ENCODE data around the gene WNT9A. TPM values are rescaled to one million over a fixed set of nuclear protein-coding genes. Genes with fewer than 3 reads are reported as not detected.

The WNT9A gene
- polyA plus RNA-seq, 1 of the 3 experiments (the other 2 are of a cell fraction) = 0.31 TPM

DNA sequence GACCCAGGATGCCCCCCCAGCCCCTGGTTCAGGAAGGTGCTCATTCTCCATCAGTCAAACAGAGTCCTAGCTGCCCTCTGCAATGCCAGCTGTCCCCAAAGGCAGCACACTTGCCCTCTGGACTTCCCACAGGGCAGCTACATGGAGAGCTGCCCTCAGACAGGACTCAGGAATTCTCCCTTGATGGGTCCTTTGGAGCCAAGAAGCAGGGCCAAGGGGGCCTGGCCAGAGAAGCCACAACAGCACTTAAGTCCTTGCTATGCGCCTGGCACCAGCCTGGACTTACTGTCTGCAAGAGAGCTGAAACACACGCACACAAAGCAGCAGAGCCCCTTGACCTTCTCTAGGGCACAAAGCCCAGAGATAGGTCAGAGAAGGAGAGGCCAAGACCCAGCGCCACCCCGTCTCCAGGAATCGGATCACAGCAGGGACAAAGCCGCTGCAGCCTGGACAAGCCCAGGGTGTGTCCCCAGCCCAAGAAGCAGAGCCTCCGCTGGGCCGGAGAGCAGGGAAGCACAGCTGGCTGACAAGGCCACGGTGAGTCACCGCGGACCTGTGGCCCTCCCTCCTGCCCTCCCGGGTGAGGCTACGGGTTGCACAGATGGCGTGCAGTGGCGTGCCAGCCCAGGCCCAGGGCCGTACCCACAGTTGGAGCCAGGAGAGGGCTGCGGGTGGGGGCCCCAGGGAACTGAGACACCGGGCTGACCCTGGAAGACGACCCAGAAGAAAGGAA, 1.7 kb downstream of the WNT9A start (continued):
- TF ChIP-seq, protein P1, sequence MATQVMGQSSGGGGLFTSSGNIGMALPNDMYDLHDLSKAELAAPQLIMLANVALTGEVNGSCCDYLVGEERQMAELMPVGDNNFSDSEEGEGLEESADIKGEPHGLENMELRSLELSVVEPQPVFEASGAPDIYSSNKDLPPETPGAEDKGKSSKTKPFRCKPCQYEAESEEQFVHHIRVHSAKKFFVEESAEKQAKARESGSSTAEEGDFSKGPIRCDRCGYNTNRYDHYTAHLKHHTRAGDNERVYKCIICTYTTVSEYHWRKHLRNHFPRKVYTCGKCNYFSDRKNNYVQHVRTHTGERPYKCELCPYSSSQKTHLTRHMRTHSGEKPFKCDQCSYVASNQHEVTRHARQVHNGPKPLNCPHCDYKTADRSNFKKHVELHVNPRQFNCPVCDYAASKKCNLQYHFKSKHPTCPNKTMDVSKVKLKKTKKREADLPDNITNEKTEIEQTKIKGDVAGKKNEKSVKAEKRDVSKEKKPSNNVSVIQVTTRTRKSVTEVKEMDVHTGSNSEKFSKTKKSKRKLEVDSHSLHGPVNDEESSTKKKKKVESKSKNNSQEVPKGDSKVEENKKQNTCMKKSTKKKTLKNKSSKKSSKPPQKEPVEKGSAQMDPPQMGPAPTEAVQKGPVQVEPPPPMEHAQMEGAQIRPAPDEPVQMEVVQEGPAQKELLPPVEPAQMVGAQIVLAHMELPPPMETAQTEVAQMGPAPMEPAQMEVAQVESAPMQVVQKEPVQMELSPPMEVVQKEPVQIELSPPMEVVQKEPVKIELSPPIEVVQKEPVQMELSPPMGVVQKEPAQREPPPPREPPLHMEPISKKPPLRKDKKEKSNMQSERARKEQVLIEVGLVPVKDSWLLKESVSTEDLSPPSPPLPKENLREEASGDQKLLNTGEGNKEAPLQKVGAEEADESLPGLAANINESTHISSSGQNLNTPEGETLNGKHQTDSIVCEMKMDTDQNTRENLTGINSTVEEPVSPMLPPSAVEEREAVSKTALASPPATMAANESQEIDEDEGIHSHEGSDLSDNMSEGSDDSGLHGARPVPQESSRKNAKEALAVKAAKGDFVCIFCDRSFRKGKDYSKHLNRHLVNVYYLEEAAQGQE (IDR thresholded peaks at IDR 0.05; ENCODE audit: low read depth, low read length) = no peak
- no peak for TF ChIP-seq ELF1 (IDR thresholded peaks at IDR 0.05)

DNA sequence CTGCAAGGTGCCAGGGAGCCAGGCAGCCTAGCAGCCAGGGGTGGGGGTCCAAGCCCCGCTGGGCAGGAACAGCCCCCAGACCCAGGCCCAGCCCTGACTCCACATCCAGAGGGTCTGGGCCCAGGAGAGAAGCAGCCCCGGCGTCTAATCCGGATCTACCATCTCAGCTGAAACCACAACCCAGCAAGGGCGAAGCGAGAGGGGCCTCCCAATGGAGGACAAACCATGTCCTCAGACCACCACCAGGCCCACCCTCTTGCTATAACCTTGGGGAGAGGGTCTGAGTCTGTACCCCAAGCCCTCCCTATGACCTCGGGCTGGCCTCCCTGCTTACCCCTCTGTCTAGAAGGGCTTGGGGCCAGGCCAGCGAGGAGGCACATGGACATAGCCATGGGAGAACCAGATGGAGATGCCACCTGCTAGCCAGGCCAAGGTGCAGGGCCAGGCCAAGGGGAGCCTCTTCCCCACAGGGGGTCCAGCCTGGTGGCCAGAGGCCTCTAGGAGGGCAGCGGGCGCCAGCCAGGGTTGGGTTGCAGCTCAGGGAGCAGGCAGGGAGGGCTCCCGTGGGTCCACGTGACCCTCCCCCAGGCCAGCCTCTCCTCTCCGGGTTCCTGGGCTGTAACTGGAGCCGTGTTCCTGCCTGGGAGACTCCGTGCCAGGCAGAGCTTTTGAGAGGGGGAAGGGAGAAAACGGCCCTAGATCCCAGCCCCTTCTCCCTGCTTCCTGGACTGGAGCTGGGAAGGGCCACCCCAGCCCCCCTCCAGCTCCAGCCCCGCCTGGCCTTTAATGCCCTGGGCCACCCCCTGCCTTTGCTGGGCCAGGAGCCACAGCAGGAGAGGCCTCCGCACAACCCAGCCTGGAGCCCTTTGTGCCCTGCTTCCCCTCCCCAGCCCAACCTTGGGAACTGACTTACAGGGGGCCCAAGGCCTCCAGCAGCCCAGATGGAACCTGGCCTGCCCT, 2.5 kb downstream of the WNT9A start:
- no peak for TF ChIP-seq JUND (IDR thresholded peaks at IDR 0.05)
- Histone ChIP-seq H3K4me1 (ENCODE audit: control insufficient read depth in 1 of 2, insufficient read depth in 2 of 2, low read depth in 1 of 2, low read length in 1 of 2) (peaks cover 0 to 2% of the 10 kb centered on the region in 2 experiments; a peak in 1 of 4 replicates), H3K79me2 (ENCODE audit: insufficient read depth) (no peaks in the 10 kb centered on the region), H3K27ac (ENCODE audit: low read depth in 2 of 2, low read length in 1 of 2) (no peak overlapping the region), H2AFZ (ENCODE audit: low read depth) (no peak overlapping the region), H3K9me2 (no peaks in the 10 kb centered on the region), H3K9me3 (no peaks in the 10 kb centered on the region), H3K36me3 (replicated peaks in 1 of 2; ENCODE audit: control insufficient read depth in 1 of 2, insufficient read depth in 2 of 2, low read length in 1 of 2) (no peaks in the 10 kb centered on the region), H3F3A (replicated peaks; ENCODE audit: insufficient read depth) (no peaks in the 10 kb centered on the region), H3K4me2 (no peak overlapping the region), H3K4me3 (ENCODE audit: low read depth in 2 of 2, low read length in 1 of 2) (no peak overlapping the region), H4K20me1 (ENCODE audit: insufficient read depth) (no peaks in the 10 kb centered on the region), H3K9ac (no peak overlapping the region), H3K27me3 (ENCODE audit: insufficient read depth) (no peaks in the 10 kb centered on the region)
- ChIA-PET CTCF (interaction anchor here (0.7 to 5.2 kb wide), 16 partner anchors 13 to 464 kb away, joined by 3 to 70 read pairs (median 4); no protein-coding TSS in a partner anchor), POLR2A (no interaction called here)
- 86% methylated on average over 9 of the region's 18 CpGs for WGBS (ENCODE audit: low lambda C conversion rate)
- DNase-seq = peak; percentile 30

DNA sequence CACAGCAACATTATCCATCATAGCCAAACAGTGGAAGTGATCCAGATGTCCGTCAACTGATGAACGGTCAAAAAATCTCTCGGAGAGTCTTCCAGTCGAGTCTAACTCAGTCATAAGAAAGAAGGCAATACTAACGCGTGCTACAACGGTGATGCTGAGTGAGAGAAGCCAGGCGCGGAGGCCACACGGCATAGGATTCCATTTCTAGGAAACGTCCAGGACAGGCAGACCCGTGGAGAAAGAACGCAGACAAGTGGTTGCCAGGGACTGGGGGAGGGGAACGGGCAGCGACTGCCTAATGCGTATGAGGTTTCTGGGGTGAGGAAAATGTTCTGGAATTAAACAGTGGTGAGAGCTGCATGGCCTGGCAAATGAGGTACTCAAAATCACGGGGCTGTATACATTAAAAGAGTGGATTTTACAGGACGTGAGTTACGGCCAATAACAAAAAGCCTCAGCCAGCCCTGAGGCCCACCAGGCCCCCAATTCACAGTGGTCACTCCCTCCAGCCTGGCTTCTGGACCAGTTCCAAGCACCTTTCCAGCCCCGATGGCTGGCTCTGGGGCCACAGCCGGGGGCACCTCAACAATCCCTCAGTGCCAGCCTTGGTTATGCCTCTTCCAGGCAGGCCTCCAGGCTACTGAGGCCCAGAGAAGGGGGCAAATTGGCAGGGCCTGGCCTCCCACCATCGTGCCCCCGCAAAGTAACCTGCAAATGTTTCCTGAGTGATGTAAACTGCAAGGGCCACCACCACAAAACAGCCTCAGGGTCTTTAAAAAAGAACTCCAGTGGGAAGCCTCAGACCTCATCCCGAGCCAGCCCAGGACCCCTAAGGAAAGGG, 3.4 kb downstream of the WNT9A start:
- CTCF ChIA-PET = interaction anchor here (1.5 to 5.2 kb wide), 4 partner anchors 169 to 463 kb away, joined by 5 to 70 read pairs (median 6); no protein-coding TSS in a partner anchor
- 75% methylated on average over 20 of the region's 24 CpGs for WGBS (ENCODE audit: low lambda C conversion rate)

More for the DNA sequence above, 3.4 kb downstream of the WNT9A start:
- DNase-seq = no peak
- no peaks in the 10 kb centered on the region for H3K9me3 ChIP-seq
- no peak for TF ChIP-seq TCF12 (IDR thresholded peaks at IDR 0.05)
- no peak for TF ChIP-seq RCOR1 (IDR thresholded peaks at IDR 0.05; ENCODE audit: low read length)
- TF ChIP-seq RAD21 (IDR thresholded peaks at IDR 0.05; ENCODE audit: low read length) = no peak
- TF ChIP-seq MXI1 (IDR thresholded peaks at IDR 0.05; ENCODE audit: low read depth, low read length) = no peak
- no peak for TF ChIP-seq JUND (IDR thresholded peaks at IDR 0.05)
- TF ChIP-seq FOXJ3 (CRISPR knock-in tag; IDR thresholded peaks at IDR 0.05) = no peak
- no peak for TF ChIP-seq POLR2AphosphoS5 (IDR thresholded peaks at IDR 0.05; ENCODE audit: low read depth, low read length)
- TF ChIP-seq, protein P2, sequence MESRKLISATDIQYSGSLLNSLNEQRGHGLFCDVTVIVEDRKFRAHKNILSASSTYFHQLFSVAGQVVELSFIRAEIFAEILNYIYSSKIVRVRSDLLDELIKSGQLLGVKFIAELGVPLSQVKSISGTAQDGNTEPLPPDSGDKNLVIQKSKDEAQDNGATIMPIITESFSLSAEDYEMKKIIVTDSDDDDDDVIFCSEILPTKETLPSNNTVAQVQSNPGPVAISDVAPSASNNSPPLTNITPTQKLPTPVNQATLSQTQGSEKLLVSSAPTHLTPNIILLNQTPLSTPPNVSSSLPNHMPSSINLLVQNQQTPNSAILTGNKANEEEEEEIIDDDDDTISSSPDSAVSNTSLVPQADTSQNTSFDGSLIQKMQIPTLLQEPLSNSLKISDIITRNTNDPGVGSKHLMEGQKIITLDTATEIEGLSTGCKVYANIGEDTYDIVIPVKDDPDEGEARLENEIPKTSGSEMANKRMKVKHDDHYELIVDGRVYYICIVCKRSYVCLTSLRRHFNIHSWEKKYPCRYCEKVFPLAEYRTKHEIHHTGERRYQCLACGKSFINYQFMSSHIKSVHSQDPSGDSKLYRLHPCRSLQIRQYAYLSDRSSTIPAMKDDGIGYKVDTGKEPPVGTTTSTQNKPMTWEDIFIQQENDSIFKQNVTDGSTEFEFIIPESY (IDR thresholded peaks at IDR 0.05; ENCODE audit: borderline replicate concordance, low read depth) = no peak
- TF ChIP-seq, protein P3, sequence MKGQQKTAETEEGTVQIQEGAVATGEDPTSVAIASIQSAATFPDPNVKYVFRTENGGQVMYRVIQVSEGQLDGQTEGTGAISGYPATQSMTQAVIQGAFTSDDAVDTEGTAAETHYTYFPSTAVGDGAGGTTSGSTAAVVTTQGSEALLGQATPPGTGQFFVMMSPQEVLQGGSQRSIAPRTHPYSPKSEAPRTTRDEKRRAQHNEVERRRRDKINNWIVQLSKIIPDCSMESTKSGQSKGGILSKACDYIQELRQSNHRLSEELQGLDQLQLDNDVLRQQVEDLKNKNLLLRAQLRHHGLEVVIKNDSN (IDR thresholded peaks at IDR 0.05; ENCODE audit: borderline replicate concordance, low read depth) = no peak
- TF ChIP-seq FOXM1 (IDR thresholded peaks at IDR 0.05; ENCODE audit: low read depth) = no peak
- TF ChIP-seq NRF1 (IDR thresholded peaks at IDR 0.05; ENCODE audit: low read depth, low read length) = no peak
- H3K36me3 ChIP-seq (replicated peaks in 1 of 2; ENCODE audit: control insufficient read depth in 1 of 2, insufficient read depth in 2 of 2, low read length in 1 of 2) = no peaks in the 10 kb centered on the region
- H4K20me1 ChIP-seq (ENCODE audit: insufficient read depth) = no peaks in the 10 kb centered on the region
- no peaks in the 10 kb centered on the region for H3K79me2 ChIP-seq (ENCODE audit: insufficient read depth)
- no peak overlapping the region for H3K9ac ChIP-seq
- H3F3A ChIP-seq (replicated peaks; ENCODE audit: insufficient read depth) = no peaks in the 10 kb centered on the region
- POLR2A ChIA-PET = no interaction called here
- no peak overlapping the region for H3K4me2 ChIP-seq
- H3K4me3 ChIP-seq (ENCODE audit: low read depth in 2 of 2, low read length in 1 of 2) = no peak overlapping the region
- no peak overlapping the region for H3K27ac ChIP-seq (ENCODE audit: low read depth in 2 of 2, low read length in 1 of 2)
- no peaks in the 10 kb centered on the region for H3K27me3 ChIP-seq (ENCODE audit: insufficient read depth)
- H3K4me1 ChIP-seq (ENCODE audit: control insufficient read depth in 1 of 2, insufficient read depth in 2 of 2, low read depth in 1 of 2, low read length in 1 of 2) = peaks cover 0 to 2% of the 10 kb centered on the region in 2 experiments; a peak in 1 of 4 replicates
- H2AFZ ChIP-seq (ENCODE audit: low read depth) = no peak overlapping the region
- H3K9me2 ChIP-seq = no peaks in the 10 kb centered on the region

Data from SK-N-SH (cell line).